Hepatocyte (in vitro differentiated cells): ENCODE data around the gene TMEM44. TPM values are rescaled to one million over a fixed set of nuclear protein-coding genes. Genes with fewer than 3 reads are reported as not detected.

Source experiments
- DNase-seq: peaks from one replicate; pipeline ENCODE4 v3.0.0-alpha.2; 2016; ENCODE audit warnings: low spot score
- H2AFZ ChIP-seq: fragments of 200-600 bp; sonication (generic); 2 replicates; pipeline ENCODE4 v1.6.0; 2016; ENCODE audit warnings: antibody characterized with exemption, mild to moderate bottlenecking
- H3K27ac ChIP-seq: fragments of 200-600 bp; sonication (generic); 2 replicates; pipeline ENCODE4 v1.5.1; 2016; ENCODE audit warnings: mild to moderate bottlenecking
- H3K27me3 ChIP-seq: fragments of 200-600 bp; sonication (generic); 2 replicates; pipeline ENCODE4 v1.6.1; 2016
- H3K36me3 ChIP-seq: fragments of 200-600 bp; sonication (generic); replicated peaks from 2 replicates; pipeline ENCODE4 v1.5.1; 2016; ENCODE audit warnings: low read depth; ENCODE audit not compliant: insufficient read depth
- H3K4me1 ChIP-seq: fragments of 200-600 bp; sonication (generic); 2 replicates; pipeline ENCODE4 v1.5.1; 2016; ENCODE audit warnings: mild to moderate bottlenecking, moderate library complexity; ENCODE audit not compliant: insufficient read depth
- H3K4me2 ChIP-seq: fragments of 200-600 bp; sonication (generic); 2 replicates; pipeline ENCODE4 v1.6.0; 2016
- H3K4me3 ChIP-seq: fragments of 200-600 bp; sonication (generic); 2 replicates; pipeline ENCODE4 v1.5.1; 2016; ENCODE audit warnings: mild to moderate bottlenecking
- H3K79me2 ChIP-seq: fragments of 200-600 bp; sonication (generic); 2 replicates; pipeline ENCODE4 v1.6.0; 2017; ENCODE audit warnings: mild to moderate bottlenecking
- H3K9me2 ChIP-seq: fragments of 200-600 bp; sonication (generic); replicated peaks from 2 replicates; pipeline ENCODE4 v1.6.0; 2017; ENCODE audit warnings: mild to moderate bottlenecking; ENCODE audit not compliant: insufficient read depth
- H3K9me3 ChIP-seq: fragments of 200-600 bp; sonication (generic); 2 replicates; pipeline ENCODE4 v1.5.1; 2016; ENCODE audit warnings: low read depth, mild to moderate bottlenecking
- H4K20me1 ChIP-seq: fragments of 200-600 bp; sonication (generic); 2 replicates; pipeline ENCODE4 v1.6.0; 2016; ENCODE audit warnings: mild to moderate bottlenecking; ENCODE audit not compliant: insufficient read depth, poor library complexity, severe bottlenecking
- EZH2 ChIP-seq: fragments of 200-600 bp; sonication (generic); IDR thresholded peaks from 2 replicates; pipeline ENCODE4 v1.6.1; 2016; ENCODE audit warnings: antibody characterized with exemption, mild to moderate bottlenecking, borderline replicate concordance
- EZH2phosphoT487 ChIP-seq: fragments of 200-600 bp; sonication (generic); IDR thresholded peaks from one replicate; pipeline ENCODE4 v1.6.1; 2018; ENCODE audit warnings: antibody characterized with exemption, mild to moderate bottlenecking, low read depth, moderate library complexity; ENCODE audit not compliant: unreplicated experiment, severe bottlenecking
- WGBS: methylation state at CpG from one replicate; pipeline ENCODE4 v1.1.6; 2016; ENCODE audit warnings: low lambda C conversion rate; ENCODE audit errors: missing lambda C conversion rate; 5-methylcytosine and 5-hydroxymethylcytosine counted together
- polyA plus RNA-seq: library from polyadenylated mRNA; unstranded; fragments of >200 nt; fragmentation: Nextera tagmentation; extraction: Ambion mirVana; gene quantifications from 2 replicates; pipeline ENCODE4 v1.2.1, GENCODE V29; 2016
- total RNA-seq: library from RNA; depleted of rRNA; stranded (reverse); fragments of >200 nt; gene quantifications from 2 replicates; pipeline ENCODE4 v1.2.3, GENCODE V29; 2014
- TF ChIP-seq, protein P1 (sequence below): fragments of 200-600 bp; sonication (generic); IDR thresholded peaks from 2 replicates; pipeline ENCODE4 v1.5.1; 2016; ENCODE audit warnings: antibody characterized with exemption, mild to moderate bottlenecking; ENCODE audit not compliant: poor library complexity

Gene TMEM44
- total and polyA plus RNA-seq, 2 experiments from 2014 or later: 6.6 to 9.1 TPM

DNA sequence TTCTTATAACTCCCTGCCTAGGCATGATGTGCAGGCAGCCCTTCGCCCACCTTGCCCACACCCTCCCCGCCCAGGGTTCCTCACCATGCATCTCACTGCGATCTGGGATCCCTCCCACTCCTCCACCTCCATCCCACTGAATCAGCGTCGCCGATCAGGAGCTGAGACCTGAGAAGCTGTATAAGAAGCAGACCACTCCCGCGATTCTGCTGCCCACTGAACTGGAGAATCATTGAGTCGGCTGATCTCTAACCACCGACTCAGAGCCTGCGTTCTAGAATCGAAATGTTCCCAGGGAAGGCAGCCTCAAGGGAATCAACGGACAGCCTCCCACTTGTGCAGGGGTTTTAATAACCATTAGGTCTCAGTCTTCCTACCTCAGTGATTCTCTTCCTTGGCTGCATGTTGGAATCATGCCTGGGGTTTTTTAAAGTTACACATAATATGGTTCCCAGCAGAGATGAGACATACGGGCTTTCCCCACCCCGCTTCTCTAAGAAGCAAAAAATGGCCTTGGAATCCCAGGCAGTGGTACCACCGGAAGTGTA, 60.2 kb downstream of the TMEM44 start:
- no peak for TF ChIP-seq EZH2
- TF ChIP-seq, protein P1, sequence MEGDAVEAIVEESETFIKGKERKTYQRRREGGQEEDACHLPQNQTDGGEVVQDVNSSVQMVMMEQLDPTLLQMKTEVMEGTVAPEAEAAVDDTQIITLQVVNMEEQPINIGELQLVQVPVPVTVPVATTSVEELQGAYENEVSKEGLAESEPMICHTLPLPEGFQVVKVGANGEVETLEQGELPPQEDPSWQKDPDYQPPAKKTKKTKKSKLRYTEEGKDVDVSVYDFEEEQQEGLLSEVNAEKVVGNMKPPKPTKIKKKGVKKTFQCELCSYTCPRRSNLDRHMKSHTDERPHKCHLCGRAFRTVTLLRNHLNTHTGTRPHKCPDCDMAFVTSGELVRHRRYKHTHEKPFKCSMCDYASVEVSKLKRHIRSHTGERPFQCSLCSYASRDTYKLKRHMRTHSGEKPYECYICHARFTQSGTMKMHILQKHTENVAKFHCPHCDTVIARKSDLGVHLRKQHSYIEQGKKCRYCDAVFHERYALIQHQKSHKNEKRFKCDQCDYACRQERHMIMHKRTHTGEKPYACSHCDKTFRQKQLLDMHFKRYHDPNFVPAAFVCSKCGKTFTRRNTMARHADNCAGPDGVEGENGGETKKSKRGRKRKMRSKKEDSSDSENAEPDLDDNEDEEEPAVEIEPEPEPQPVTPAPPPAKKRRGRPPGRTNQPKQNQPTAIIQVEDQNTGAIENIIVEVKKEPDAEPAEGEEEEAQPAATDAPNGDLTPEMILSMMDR: no peak
- Histone ChIP-seq H2AFZ (no peak overlapping the region), H3K9me2 (no peaks in the 10 kb centered on the region), H3K9me3 (no peaks in the 10 kb centered on the region), H3K27me3 (no peaks in the 10 kb centered on the region), H3K27ac (peak overlapping the region; percentile 70), H3K4me2 (no peak overlapping the region), H4K20me1 (no peaks in the 10 kb centered on the region), H3K36me3 (no peaks in the 10 kb centered on the region), H3K79me2 (no peaks in the 10 kb centered on the region), H3K4me3 (no peak overlapping the region), H3K4me1 (peaks cover 11% of the 10 kb centered on the region)
- DNase-seq: no peak
- 90% methylated on average over 16 of the region's 16 CpGs for WGBS

DNA sequence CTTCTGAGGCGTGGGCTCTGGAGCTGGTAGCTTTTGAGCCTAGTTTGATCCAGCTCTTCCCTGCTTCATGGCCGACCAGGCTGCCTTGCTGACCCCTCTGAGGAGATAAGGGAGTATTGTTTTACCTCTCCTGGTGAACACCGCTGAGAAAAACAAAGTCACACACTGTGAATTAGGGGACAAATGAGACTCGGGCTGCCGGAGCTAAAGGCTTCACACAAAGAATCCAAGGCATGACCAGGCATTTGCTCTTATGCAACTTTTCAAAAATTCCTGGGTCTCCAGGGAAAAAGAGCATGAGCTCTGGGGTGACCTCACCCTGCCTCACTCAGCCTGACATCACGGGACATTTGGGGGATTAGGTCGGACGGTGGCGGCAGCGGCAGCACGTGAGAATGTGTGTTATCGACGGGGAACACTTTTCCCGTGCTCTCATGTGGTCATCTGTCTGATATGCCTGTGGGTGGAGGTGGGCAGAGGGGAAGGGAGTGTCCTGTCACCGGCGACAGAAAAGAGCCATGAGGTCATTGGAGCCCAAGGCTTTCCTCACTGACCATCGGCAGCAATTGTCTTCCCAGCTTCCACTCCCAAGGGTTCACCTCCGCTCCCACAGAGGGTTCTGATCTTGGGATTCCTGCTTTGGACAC, 61.0 kb downstream of the TMEM44 start:
- peak overlapping the region; percentile 84 for H3K27ac ChIP-seq
- H3K9me2 ChIP-seq: no peaks in the 10 kb centered on the region
- no peaks in the 10 kb centered on the region for H3K36me3 ChIP-seq
- no peak overlapping the region for H3K4me3 ChIP-seq
- H3K4me1 ChIP-seq: peaks cover 11% of the 10 kb centered on the region
- peak; percentile 91 for DNase-seq
- H4K20me1 ChIP-seq: no peaks in the 10 kb centered on the region
- 35% methylated on average over 18 of the region's 18 CpGs for WGBS
- H3K79me2 ChIP-seq: no peaks in the 10 kb centered on the region
- TF ChIP-seq, protein P1: no peak
- no peak for TF ChIP-seq EZH2
- TF ChIP-seq EZH2phosphoT487: no peak
- no peaks in the 10 kb centered on the region for H3K27me3 ChIP-seq
- H2AFZ ChIP-seq: no peak overlapping the region
- H3K4me2 ChIP-seq: peak overlapping the region; percentile 48
- H3K9me3 ChIP-seq: no peaks in the 10 kb centered on the region

DNA sequence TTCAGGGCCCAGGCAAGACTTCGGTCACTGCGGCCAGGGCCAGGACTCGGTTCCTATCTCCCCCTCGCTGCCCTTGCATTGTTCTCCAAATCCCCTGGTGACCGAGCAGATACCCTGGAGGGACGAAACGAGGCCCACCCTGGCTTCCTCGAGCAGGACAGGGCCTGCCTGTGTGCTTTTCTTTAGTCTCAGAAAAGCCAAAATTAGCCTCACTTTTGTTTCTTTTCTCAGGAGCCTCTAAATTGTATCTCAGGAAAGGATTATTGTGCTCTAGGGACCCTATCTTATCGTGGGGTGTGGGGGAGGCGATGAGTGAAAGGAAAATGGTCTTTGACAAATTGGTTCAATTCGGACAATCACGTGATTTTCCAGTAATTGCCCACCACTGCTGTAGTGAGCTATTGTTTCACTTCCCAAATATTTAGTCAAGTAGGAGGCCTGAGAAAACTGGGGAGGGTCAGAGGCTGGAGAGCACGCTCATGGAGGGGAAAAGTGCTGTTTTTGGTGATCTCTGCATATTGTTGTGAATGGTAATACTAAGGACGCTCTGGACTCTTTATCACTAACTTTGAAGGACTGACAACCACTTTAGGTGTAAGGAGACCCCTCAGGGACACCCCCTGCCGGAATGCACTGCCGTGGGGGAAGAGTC, 61.6 kb downstream of the TMEM44 start:
- H3K4me1 ChIP-seq: peaks cover 11% of the 10 kb centered on the region
- peak overlapping the region; percentile 84 for H3K27ac ChIP-seq
- TF ChIP-seq EZH2 (no peak), EZH2phosphoT487 (no peak)
- TF ChIP-seq, protein P1: no peak
- H3K4me3 ChIP-seq: no peak overlapping the region
- WGBS: 52% methylated on average over 16 of the region's 16 CpGs
- no peaks in the 10 kb centered on the region for H3K9me2 ChIP-seq
- H4K20me1 ChIP-seq: no peaks in the 10 kb centered on the region
- no peaks in the 10 kb centered on the region for H3K27me3 ChIP-seq
- H3K4me2 ChIP-seq: peak overlapping the region; percentile 48
- DNase-seq: no peak
- H2AFZ ChIP-seq: no peak overlapping the region
- H3K36me3 ChIP-seq: no peaks in the 10 kb centered on the region
- no peaks in the 10 kb centered on the region for H3K9me3 ChIP-seq
- H3K79me2 ChIP-seq: no peaks in the 10 kb centered on the region
